Hepatic stellate cell (primary cell): ENCODE measurements around the gene ZBTB45.
"Not testable (repeated sequence)": the region's sequence is repeated elsewhere in the genome, so short reads cannot be mapped to it uniquely, and the experiment has no call there.

Experiments used
- DNase-seq: peaks from one replicate; pipeline ENCODE4 v3.0.0; 2011; ENCODE audit warnings: low spot score

Gene ZBTB45

DNA sequence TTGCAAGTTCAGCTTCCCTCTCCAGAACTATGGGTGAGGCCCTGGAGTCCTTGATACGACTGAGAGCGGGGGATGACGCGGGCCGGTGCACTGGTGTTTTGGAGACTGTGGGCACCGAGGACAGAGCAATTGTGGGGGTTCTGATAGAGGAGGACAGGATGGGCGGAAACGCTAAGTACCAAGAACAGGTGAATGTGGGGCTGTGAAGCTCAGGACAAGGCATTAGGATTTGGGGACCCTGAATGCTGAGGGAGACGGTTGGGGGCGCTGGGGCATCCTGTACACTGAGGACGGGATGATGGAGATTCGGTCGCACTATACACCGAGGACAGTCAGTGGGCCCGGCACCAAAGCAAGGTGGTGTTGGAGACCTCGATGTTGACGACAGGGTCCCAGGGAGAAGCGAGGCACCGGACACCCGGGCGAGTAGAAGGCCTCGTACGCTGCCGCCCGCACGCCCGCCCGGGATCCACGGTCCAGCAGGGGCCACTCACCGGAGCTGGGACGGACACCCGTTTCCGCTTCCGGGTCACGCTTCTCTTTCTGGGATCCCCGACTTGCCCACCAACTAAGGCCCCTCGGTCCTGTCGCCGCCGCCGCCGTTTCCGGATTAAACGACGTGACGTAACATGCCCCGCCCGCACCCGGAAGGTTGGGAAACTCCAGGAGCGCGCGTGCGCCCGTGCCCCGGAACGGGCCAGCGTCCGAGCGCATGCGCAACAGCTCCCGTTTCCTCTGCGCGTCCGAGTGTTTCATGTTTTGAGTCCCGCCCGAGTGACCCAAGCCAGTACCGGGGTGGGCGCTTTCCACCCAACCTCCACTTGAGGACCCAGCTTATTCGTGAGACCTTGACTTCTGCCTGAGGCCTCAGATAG lies 35.1 kb upstream of the ZBTB45 start, which contains the start of gene CHMP2A:
Gene CHMP2A, minus strand, starts transcription at position 612 of the 875 bp plus-strand sequence. CDS start 893 bp downstream, outside the sequence.
- DNase-seq, result peak; percentile 99

- DNase-seq, result no peak
Measured at GRCh38 chr19:58553799-58554493, 34.3 kb upstream of the ZBTB45 start.

DNA sequence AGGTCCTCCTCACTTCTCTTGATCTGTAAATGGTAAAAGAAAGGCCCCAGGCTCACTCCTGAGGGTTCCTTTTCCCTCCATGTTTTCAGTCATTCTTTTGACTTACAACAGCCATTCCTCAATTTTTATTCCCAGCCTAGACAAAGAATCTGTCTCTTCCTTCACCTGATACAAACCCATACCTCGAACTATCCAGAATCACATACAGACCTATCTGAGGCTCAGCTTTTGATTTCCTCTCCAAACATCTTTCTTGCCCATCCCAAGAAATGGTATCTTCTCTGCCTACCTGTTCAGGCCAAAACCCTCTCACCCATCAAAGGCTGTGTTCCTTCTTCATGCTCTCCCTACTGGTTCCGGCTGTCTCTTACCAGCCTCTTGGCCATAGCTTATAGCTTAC lies 33.0 kb upstream of the ZBTB45 start:
- no peak for DNase-seq

DNA sequence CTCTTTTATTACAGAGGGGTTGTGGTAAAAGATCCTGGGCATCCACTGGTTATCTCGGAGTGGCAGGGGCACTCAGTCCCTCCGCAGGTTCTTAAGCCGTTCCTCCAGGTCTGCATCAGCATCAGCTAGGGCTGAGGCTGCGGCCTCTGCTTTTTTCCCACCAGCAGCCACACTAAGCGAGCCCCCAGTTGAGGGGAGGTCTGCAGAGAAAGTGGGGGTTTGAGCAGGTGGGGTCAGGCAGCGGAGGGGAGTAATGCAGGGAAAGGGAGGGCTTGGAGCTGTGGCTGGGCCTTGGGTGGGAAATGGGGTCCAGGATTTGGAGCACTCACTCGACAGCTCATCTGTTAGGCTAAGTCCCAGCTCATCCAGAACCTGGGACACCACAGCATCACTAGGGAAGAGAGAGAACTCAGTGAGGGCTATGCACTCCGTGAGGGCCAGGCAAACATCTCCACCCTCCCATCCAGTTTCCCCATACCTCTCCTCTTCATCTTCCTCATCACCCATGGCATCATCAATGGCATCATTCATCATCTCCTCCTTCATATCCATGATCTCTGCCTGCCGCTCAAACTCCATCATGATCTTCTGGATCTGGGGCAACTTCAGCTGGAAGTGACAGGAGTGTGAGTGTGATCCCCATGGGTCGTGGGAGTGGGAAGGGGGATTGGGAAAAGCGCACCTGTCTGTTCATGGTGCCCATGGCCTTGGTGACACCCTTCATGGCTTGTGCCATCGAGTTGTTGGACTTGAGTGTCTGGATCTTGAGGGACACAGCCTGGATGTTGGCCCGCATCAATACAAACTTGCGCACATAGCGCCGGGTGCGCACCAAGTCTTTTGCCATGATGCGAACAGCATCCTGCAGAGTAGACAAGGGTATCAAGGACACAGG lies 32.2 kb upstream of the ZBTB45 start:
- no peak for DNase-seq

DNA sequence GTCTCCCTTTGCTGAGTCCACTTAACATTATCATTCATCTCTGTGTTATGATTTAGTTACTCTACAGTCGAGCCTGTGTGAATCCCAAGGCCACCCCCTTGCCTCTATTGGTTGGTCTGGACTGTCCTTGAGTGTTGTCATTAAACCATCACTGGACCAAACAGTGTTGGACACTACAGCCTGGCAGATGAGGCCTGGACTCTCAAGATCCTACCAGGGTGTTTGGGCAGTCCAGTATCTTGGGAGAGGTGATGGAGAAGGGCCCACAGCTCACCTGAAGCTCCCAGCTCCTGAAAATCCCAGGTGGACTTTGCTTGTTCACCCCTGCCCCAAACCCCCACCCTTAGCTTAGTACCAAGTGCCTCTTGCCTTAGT lies 31.5 kb upstream of the ZBTB45 start:
- DNase-seq, result no peak

DNA sequence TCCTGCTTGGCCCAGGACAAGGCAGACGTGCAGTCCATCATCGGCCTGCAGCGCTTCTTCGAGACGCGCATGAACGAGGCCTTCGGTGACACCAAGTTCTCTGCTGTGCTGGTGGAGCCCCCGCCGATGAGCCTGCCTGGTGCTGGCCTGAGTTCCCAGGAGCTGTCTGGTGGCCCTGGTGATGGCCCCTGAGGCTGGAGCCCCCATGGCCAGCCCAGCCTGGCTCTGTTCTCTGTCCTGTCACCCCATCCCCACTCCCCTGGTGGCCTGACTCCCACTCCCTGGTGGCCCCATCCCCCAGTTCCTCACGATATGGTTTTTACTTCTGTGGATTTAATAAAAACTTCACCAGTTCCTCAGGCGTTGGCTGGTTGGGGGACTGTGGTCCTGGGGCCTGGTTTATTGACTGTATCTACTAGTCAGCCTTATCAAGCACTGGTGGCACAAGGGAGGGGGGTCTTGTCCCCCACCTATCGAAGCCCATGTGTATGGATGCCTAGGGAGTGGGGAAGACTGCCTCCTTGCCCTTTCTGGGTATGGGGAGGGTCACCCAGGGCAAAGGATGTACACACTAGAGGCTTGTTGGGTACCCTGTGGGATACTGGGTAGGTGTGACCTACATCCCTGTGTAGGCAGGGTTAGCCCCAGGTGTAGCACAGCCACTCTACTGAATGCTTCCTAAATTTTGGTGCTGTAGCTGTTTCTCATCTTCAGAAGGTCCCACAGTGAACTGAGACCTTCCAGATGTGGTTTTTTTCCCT lies 30.9 kb upstream of the ZBTB45 start:
- no peak for DNase-seq

DNA sequence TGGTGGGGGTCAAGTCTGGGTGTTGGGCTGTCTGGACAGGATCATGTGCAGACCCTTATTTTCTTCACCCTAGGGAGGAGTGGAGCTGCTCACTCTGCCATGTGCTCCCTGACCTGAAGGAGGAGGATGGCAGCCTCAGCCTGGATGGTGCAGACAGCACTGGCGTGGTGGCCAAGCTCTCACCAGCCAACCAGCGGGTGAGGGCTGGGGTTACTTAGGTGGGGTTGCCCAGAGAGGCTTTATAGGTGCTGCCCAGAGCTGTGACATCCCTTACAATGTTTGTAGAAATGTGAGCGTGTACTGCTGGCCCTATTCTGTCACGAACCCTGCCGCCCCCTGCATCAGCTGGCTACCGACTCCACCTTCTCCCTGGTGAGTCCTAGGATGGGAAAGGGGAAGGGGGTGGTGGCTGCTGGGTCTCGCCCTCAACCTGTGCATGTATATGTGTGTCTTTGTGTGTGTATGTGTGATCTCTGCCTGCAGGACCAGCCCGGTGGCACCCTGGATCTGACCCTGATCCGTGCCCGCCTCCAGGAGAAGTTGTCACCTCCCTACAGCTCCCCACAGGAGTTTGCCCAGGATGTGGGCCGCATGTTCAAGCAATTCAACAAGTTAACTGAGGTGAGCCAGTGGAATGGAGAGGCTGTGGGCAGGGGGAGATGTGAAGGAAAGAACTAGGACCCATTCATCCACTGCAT lies 30.2 kb upstream of the ZBTB45 start:
- no peak for DNase-seq

DNA sequence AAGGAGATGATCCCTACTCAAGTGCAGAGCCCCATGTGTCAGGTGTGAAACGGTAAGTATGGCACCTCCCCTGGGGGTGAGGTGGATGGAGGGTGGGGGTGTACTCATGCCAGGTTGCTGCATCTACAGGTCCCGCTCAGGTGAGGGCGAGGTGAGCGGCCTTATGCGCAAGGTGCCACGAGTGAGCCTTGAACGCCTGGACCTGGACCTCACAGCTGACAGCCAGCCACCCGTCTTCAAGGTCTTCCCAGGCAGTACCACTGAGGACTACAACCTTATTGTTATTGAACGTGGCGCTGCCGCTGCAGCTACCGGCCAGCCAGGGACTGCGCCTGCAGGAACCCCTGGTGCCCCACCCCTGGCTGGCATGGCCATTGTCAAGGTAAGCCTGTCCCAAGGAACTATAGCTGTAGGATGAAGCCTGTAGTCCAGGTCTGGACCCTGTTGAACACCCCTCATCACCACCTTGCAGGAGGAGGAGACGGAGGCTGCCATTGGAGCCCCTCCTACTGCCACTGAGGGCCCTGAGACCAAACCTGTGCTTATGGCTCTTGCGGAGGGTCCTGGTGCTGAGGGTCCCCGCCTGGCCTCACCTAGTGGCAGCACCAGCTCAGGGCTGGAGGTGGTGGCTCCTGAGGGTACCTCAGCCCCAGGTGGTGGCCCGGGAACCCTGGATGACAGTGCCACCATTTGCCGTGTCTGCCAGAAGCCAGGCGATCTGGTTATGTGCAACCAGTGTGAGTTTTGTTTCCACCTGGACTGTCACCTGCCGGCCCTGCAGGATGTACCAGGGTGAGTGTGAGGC lies 29.5 kb upstream of the ZBTB45 start:
- no peak for DNase-seq

GRCh38 chr19:58547323-58548312 lies 28.0 kb upstream of the ZBTB45 start:
- DNase-seq, result no peak

- no peak for DNase-seq
Measured at GRCh38 chr19:58546019-58546530, 26.5 kb upstream of the ZBTB45 start.

DNA sequence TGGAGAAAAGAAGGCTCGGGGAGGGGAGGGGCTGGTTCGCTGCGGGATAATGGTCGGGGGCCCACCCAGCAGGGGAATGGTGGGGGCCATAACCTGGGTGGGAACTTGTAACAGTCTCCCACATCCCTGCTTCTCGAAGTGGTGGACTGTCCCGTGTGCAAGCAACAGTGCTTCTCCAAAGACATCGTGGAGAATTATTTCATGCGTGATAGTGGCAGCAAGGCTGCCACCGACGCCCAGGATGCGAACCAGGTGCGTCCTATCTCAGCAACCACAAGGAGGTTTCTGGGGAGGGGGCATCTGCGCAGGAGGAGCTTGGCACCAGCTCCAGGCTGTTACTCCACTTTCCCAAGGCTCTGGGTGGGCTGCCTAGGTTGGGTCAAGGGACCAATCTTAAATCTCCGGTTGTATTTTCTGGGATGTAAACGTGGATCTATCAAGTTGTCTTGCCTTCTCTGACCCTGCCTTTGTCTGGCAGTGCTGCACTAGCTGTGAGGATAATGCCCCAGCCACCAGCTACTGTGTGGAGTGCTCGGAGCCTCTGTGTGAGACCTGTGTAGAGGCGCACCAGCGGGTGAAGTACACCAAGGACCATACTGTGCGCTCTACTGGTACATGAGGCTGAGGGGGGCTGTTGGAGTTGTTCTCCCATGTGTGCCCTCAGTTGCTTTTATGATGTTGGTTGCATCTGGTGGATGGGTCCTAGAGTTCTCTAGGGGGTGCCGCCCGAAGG lies 25.8 kb upstream of the ZBTB45 start:
- DNase-seq, result no peak

DNA sequence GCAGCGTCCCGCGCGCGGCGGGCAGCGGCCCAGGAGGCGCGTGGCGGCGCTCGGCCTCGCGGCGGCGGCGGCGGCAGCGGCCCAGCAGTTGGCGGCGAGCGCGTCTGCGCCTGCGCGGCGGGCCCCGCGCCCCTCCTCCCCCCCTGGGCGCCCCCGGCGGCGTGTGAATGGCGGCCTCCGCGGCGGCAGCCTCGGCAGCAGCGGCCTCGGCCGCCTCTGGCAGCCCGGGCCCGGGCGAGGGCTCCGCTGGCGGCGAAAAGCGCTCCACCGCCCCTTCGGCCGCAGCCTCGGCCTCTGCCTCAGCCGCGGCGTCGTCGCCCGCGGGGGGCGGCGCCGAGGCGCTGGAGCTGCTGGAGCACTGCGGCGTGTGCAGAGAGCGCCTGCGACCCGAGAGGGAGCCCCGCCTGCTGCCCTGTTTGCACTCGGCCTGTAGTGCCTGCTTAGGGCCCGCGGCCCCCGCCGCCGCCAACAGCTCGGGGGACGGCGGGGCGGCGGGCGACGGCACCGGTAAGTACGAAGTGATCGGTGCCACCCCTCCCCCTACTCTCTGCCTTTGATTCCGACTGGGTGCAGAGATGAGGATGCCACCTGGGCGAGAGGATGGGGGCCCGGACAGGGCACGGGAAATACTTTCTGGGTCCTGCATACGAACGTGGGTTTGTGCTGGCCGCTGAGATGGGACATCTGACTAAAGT lies 25.1 kb upstream of the ZBTB45 start:
- DNase-seq, result peak; percentile 88

- peak; percentile 100 for DNase-seq
Measured at GRCh38 chr19:58543826-58544590, 24.4 kb upstream of the ZBTB45 start, which contains the start of gene TRIM28. Gene TRIM28 (plus strand): TSS chr19:58544064. CDS start chr19:58544758, 694 bp downstream.

GRCh38 chr19:58542641-58543372 lies 23.2 kb upstream of the ZBTB45 start:
- not testable (repeated sequence) for DNase-seq

DNA sequence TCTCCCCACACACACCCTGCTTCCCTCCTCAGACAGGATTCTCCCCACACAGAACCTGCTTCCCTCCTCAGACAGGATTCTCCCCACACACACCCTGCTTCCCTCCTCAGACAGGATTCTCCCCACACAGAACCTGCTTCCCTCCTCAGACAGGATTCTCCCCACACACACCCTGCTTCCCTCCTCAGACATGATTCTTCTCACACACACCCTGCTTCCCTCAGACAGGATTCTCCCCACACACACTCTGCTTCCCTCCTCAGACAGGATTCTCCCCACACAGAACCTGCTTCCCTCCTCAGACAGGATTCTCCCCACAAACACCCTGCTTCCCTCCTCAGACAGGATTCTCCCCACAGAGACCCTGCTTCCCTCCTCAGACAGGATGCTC lies 19.6 kb upstream of the ZBTB45 start:
- not testable (repeated sequence) for DNase-seq
